Measurements from ENCODE around the gene C13orf46.

GRCh38 chr13:114013336-114013735, 39.5 kb upstream of the C13orf46 start:
- TF ChIP-seq EZH2 (IDR thresholded peaks at IDR 0.05; ENCODE audit: low read length) = no peak
- TF ChIP-seq, protein P1, sequence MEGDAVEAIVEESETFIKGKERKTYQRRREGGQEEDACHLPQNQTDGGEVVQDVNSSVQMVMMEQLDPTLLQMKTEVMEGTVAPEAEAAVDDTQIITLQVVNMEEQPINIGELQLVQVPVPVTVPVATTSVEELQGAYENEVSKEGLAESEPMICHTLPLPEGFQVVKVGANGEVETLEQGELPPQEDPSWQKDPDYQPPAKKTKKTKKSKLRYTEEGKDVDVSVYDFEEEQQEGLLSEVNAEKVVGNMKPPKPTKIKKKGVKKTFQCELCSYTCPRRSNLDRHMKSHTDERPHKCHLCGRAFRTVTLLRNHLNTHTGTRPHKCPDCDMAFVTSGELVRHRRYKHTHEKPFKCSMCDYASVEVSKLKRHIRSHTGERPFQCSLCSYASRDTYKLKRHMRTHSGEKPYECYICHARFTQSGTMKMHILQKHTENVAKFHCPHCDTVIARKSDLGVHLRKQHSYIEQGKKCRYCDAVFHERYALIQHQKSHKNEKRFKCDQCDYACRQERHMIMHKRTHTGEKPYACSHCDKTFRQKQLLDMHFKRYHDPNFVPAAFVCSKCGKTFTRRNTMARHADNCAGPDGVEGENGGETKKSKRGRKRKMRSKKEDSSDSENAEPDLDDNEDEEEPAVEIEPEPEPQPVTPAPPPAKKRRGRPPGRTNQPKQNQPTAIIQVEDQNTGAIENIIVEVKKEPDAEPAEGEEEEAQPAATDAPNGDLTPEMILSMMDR (optimal IDR thresholded peaks at IDR 0.05 in 1 of 3, IDR thresholded peaks at IDR 0.05 in 1 of 3, conservative IDR thresholded peaks at IDR 0.05 in 1 of 3; ENCODE audit: extremely low read depth in 1 of 3, insufficient read depth in 2 of 3, low read length in 3 of 3) = no peak
